Skin of body (tissue), 2 donors: Measurements from ENCODE around the gene KDM5C. TPM values are rescaled to one million over a fixed set of nuclear protein-coding genes. Genes with fewer than 3 reads are reported as not detected.

Experiments used
- DNase-seq: peaks from one replicate; lab custom pipeline; 2025; lab: John Stamatoyannopoulos, UW
- total RNA-seq: library from RNA; depleted of rRNA; stranded (reverse); fragments of >200 nt; gene quantifications from one replicate; pipeline ENCODE4 v1.2.3, GENCODE V29; 2014

Gene KDM5C
- total RNA-seq, 1 donor from 2014 or later, result 105 TPM

DNA sequence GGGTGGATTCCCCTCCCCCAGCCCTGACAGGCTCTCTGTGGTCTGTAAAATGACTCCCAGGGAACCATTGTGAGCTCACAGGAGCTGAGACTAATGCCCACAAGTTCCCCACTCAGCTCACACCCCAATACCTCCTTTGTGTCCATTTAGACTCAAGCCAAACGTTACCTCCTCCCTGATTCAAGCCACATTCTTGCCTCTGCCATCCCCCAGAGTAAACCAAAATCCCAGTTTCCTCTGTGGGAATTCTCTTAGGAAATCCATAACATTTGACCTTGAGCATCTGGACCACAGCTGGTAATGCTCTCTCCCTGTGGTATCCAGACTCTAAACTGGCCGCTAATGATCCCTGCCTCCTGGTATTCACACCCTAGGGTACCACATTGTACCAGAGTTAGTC, 26.3 kb upstream of the KDM5C start:
- no peak for DNase-seq

DNA sequence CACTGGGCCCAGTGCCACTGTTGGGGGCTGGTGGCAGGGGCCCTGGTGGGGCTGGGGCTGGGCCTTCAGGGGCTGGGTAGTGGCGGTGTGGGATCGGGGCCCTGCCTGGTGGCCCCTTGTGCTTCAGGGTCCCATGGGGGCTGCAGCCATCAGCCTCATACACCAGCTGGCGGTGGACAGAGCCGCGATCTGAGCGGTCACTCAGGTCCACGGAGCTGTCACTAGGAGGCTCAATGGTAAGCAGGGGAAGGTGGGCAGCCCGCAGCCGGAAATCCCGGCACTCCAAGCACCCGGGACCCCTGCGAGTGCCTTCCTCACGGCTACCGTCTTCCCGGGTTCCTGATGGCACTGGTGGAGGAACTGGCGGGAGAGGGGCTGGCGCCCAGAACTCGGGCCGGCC, 25.5 kb upstream of the KDM5C start:
- DNase-seq, result no peak

DNA sequence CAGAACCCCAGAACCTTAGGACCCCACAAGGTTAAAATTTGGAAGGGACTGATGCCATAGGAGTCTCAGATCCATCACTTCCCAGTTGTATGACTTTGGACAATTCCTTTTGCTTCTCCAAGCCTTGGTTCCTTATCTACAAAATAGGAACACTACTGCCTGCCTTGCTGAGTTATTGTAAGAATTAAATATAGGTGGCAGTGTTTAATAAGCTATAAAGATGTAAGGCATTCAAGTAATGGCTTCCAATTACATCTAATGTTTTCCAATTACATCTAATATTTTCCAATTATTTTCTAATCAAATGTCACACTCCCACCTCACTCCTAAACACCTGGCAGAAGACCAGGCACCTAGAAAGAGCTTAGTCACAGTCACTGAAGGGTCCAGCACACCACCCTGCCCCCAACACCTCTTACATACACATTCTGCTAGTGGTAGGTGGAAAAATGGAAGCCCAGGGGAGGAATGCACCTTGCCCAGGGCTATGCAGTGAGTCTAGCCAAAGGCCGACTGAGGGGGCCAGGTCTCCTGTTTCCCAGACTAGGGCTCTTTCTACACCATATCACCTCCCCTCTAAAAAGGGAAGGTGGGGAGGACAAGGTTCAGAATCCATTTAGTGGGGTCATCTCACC, 24.5 kb upstream of the KDM5C start:
- DNase-seq, result no peak

DNA sequence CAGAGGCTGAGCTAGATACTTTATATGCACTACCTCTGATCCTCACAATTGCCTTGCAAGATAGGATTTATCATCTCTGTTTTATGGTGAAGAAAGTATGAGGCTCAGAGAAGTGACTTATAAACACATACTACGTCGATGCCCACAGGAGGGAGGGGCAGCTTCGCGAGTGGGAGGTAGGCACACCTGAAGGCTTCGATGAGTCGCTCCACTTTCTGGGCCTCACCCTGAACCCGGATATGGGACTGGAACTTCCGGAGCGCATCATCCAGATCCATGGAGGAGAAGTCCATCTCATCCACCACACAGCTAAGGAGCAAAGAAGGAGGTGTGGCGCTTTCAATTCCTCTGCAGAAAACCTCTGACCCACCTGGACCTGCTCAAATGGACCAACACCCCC, 22.9 kb upstream of the KDM5C start:
- DNase-seq, result no peak

DNA sequence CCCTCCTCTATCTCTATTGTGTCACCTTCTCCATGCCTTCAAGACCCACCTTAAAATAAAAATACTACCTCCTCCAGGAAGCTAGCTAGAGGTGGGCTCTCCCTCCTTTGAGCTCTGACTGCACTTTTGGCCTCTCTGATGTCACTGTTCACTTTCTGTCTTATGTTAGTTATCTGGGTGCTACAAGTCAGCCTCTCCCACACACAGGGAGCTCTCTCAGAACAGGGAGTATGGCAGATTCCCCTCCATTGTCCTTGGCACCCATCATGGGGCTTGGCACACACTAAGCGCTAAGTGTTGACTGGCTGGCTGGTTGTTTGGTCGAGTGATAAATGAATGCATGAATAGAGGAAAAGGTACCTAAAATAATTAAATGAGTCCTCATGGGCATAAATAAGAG, 21.2 kb upstream of the KDM5C start:
- DNase-seq, result no peak

DNA sequence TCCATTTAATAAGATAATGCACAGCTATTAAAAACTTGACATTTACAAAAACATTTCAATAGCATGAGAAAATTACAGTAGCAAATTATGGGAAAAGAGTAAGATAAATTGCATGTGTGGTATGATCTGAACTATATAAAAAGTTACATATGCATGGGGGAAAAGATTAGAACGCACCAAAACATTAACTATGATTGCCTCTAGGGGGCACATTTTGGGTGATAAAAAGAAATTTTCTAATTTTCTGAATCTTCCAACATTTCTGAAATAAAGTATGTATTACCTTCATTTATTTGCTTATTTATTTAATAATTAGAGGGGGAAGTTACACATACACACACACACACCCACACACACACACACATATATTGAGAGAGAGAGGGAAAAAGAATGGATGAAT, 19.6 kb upstream of the KDM5C start:
- DNase-seq, result no peak

DNA sequence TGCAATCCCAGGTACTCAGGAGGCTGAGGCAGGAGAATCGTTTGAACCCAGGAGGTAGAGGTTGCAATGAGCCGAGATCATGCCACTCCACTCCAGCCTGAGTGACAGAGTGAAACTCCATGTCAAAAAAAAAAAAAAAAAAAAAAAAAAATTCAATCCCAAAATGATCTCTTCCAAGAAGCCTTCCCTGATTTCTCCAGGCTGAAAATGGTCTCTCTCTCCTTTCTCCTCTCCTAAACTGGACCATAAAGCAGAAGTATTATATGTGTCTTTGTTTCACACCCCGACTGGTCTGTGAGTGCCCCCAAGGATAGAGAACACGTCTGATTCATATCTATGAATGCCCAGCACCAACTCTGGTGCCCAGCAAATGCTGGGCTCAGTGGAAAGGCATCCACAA, 17.3 kb upstream of the KDM5C start:
- no peak for DNase-seq

DNA sequence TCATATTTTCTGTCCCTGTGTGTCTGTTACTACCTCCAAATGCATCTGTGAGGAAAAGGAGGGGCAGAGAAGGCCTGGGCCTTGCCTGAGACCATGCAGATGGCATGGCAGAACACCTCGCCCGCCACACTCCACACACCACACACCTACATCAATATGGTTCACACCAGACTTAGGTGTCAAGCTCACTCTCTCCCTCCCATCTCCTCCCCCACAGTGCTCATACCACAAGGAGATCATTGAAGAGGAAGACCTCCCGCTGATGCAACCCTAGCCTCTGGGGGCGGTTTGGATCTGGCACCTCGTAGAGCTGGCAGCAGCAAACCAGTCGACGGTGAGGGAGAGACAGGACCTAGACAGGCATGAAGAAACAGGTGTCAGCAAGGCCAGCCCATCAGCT, 16.6 kb upstream of the KDM5C start:
- DNase-seq, result no peak

DNA sequence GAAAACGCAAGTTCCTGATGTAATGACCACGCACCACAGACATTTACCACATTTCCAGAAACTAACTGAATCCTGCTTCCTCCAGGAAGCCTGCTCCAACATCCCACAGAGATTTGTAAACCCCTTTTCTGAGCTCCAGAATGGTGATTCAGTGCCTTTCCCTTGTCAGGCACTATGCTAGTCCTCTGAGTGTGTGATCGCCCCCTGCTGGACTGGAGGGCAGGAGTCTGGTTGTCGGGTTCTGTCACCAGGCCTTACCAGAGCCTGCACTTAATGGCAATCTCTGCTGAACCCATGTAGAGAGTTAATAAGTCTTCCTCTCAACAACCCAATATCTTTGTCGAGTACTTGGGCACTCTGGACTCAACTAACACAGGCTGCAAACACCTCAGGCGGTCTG, 14.5 kb upstream of the KDM5C start:
- no peak for DNase-seq

DNA sequence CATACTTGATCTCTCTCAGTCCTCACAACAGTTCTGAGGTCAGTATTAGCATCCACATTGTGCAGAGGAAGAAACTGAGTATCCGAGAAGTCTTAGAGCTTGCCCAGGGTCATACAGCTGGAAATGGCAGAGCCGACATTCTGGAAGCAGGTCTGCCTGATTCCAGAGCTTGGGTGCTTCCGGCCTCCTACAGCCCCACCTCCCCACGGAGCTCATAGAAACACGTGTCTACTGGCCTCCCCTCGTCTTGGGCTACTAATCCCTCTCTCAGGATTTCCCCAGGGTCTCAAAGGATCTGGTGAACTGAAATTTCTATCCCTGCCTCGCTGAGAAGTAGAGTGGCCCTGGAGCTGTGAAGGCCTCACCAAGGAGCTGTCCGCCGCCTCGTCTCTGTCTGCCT, 12.0 kb upstream of the KDM5C start:
- no peak for DNase-seq

DNA sequence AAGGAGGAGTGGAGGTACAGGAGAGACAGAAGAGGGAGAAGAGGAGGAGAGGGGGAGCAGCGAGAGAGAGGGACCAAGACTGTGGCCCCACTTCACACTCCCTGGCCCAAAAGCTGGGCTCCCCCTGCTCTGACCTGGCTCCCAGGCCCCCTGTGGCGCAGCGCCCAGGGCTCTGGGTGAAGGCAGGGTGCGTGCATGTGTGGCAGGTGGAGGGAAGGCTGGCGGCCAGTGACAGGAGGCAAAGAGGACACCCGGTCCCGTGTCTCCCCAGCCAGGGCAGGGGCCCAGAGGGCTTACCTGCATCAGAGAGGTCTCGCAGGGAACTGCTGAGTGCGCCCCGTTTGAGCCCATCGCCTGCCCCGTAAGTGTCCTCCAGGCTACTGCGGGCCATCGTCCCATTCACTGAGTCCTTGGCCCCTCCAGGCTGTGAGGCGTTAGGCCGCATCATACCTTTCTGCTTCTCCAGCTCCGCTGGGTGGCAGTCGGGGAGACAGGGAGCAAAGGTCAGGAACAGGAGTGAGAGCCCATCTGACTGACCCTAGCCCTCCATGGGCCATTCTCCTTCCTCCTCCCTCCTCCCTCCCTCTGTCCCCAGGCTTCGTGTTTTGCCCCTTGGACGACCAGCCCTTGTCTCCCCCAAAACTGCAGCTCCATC, 11.1 kb upstream of the KDM5C start:
- no peak for DNase-seq

DNA sequence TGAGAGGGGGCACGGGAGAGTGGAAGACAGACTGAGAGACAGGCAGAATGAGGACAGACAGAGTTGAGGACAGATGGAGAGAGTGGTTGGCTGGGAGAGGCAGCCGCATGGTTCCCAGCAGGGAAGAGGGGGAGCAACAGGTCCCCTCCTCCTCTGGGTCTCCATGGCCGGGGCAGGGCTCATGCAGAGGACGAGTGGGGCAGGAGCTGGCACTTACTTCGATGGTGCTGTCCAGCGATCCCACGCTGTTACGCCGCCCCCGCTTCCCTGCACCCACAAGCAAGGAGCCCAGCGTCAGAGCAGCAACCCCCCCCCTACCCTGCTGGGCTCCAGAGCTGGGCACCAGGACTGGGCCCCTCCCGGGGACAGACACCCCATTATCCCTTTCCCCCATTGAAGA, 10.6 kb upstream of the KDM5C start:
- DNase-seq, result no peak

DNA sequence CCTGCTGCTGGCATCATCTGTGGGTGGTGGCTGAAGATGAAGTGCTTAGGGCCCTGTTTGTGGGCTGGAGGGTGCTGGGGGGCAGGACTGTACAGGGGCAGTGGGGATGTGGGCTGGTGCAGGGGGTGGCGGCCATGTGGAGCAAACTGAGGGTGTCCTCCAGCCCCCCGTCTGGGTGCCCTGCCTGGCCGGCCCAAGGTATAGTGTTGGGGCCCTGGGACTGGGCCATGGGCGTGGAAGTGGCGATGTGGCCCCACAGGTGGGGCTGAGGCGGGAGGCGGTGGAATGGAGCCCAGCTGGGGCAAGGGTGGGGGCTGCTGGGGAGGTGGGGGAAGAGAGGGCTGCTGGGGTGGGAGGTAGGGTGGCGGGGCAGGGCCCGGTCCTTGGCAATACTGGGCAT, 9.5 kb upstream of the KDM5C start:
- DNase-seq, result no peak

DNA sequence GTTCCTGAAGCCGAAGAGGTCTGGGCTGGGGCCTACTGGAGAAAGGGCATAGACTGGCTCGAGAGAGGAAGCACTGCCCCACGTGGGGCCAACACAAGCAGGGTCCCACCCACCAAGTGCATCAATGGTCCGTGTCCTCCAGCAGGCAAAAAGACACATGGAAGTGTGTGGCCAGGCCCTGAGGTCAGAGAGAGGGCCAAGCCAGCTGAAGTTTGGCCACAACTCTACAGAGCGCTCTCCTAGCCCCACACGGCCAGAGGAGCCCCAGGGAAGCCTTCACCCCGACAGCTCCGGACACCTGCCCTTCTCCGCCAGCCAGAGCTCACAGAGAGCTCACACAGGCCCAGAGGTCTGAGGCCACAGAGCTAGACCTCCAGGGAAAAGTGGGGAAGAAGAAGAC, 8.5 kb upstream of the KDM5C start:
- no peak for DNase-seq

DNA sequence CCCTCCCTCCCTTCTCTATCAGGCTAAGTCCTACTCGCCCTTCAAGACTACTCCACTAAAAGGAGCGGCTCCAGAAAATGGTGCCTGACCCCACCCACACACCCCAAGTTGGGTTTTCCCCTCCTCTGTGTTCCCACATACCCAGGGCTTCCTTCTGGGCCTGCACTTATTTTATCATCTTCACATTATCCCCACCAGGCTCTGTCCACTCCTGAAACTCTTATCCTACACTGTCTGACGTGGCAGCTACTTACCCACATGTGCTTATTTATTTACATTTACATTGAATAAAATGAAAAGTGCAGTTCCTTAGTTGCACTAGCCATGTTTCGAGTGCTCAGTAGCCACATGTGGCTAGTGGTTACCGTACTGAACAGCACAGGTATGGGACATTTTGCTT, 5.1 kb upstream of the KDM5C start:
- DNase-seq, result no peak

DNA sequence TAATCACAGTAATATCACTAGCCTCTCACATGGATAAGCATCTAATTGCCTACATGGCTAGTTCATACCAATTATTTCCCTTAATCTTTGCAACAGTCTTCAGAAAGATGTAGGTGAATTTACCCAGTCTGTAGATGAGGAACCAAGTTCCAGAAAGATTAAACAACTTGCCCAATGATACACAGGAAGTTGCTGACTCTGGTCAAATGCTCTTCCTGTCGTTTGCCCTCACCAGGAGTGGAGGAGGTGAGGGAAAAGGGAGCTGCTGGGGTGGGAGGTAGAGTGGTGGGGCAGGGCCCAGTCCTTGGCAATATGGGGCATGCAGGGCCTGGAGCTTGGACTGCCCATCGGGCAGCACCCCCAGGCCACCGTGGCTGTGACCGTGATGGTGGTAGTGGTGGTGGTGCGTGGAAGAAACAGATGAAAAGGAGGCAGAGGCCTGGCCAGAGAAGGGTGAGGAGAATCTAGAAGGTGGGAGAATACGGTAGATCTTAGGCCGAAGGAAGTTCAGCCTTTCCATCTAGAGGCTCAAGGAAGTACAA, 2.3 kb upstream of the KDM5C start:
- DNase-seq, result no peak

DNA sequence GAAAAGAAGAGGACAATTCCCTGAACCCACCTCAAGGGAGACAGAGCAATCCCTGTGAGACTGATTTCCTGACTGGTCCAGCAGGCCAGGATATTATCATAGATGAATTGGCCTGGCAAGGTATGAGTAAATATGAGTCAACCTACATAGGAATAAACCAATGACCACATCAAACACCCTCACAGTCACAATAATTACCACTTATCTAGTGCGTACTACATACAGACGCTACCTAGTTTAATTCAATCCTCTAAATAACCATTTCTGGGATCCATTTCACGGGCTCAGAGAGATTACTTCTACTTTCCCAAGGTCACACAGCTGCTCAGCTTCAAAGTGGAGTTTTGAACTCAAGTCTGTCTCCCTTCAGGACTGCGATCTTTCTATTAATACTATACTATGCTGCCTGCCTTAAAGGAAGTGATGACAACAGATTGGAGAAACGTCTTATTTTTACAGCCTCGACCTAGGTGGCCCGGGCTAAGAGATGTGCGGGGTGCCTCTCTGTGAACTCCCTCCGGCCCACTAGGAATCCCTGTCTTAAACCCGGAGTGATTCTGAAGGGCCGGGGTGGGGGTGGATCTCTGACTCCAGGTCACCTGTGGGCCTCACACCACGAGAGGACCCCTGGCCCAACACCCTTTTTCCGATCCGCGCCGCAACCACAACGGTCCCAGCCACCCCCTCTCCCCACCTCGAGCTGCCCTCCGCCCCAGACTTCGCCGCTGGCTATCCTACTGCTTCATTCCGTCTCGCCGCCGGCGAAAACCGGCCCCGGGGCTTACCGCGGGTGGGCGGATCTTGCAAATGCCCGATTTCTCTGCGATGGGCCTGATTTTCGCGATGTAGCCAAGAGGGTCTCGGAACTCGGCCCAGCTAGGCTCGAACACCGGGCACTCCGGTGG, 800 bp downstream of the KDM5C start:
- DNase-seq, result no peak

DNA sequence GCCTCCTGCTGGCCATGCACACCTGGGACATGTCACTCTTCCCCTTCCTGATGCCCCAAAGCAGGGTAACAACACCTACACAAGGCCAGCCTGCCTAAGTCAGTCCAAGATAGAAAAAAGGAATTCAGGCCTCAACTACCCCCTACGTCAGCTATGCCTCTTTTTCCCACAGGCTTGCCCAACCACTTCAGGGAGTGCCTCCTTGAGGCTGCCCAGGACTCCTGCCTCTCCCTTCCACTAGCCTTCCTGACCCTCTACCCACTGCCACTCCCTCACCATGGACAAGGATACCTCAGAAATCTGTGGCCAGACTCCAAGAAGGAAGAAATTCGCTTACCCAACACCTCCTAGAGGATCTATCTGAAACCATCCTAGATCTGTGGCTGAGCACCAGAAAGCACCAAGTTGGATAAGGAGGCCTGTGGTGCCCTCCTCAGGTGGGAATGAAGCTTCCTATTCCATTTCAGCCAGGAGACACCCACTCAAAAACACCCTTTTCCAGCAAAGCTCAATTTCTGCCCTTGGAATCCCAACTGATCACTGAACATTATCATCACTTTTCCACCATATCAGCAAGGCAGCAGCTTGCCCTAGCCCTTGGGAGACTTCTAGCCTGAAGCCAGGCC, 1.8 kb downstream of the KDM5C start:
- no peak for DNase-seq

DNA sequence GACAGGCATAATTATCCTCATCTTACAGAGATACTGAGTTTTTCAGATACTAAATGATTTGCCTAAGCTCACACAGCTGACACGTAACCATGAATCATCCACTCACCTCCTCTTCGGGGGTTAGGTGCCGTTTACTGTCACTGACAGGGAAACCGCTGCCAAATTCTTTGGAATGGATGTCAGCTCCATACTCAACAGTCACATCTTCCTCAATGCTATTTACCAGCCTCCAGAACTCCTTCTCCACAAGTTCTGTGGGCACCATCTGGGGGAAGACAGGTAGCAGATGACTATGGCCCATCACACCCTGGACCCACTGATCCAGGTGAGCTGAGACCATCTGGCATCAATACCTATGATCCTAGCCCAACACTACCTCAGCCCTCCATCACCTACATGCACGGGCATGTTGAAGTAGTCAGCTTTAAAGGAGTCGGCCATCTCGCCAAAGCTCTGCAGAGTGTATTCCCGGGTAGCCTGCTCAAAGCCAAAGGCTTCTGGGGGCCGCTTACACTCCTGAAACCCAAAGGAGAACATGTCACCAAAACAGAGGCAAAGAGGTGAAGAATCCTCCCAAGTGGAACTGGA, 13.5 kb downstream of the KDM5C start:
- DNase-seq, result no peak

DNA sequence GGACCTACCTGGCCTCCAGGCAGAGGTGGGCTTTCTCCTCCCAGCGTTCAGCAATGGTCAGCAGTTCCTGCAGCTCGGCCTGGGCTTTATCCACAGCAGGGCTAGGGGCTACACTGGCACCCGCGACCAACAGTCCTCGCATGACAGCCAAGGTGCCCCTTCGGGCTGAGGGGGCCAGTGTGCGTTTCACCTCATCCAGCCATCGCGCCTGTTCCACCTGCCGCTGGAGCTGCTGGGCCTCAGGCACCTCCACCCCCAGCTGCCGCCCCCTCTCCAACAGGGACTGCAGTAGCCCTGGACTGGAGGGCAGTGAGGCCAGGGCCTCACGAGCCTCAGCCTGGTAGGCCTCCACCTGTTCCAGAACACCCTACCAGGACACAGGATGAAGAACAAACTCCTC, 28.3 kb downstream of the KDM5C start:
- DNase-seq, result no peak

DNA sequence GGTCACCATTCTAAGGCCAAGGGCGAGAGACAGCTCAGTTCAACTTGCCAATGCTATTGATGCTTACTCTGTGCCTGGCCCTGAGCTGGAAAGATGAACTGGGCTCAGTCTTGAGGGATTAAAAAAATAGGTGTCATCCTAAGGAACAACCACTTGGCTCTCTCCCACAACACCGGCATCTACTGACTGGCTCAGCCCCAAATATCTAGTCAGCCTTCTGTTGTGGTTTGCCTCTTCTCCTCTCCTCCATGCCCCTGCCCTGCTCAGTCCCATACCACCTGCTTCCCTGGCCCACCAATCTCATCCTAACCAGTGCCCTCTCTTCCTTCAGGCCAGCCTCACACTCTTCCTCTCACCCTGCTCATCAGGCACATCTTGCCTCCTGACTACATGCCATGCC, 29.6 kb downstream of the KDM5C start:
- DNase-seq, result no peak

DNA sequence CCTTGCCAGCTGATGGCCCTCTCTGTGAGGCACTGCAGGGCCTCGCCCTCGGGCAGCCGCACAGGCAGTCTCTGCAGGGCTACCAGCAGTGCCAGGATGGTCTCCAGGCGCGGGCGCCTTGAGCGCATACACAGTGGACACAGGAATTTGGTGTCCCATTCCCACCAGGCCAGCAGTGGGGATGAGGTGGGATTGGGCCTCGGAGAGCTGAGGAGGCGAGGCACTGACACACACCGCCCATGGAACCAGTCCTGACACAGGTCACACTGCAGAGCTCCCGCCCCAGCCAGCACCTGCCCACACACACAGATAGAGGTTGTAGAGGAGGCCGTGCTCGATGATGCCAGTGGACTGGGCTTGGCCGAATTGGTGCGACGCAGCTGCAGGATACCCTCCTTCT, 30.7 kb downstream of the KDM5C start:
- no peak for DNase-seq
